Measurements from ENCODE around the gene SLC35F4.
"Not testable (repeated sequence)": the region's sequence is repeated elsewhere in the genome, so short reads cannot be mapped to it uniquely, and the experiment has no call there.

The SLC35F4 gene

GRCh38 chr14:57809808-57810207 lies 56.1 kb downstream of the SLC35F4 start:
- in situ Hi-C loops (cut with MboI; ENCODE audit: low sequenced_read_pairs): no loop called here

GRCh38 chr14:57797160-57797559 lies 68.7 kb downstream of the SLC35F4 start:
- in situ Hi-C loops (cut with MboI; ENCODE audit: low sequenced_read_pairs): no loop called here

DNA sequence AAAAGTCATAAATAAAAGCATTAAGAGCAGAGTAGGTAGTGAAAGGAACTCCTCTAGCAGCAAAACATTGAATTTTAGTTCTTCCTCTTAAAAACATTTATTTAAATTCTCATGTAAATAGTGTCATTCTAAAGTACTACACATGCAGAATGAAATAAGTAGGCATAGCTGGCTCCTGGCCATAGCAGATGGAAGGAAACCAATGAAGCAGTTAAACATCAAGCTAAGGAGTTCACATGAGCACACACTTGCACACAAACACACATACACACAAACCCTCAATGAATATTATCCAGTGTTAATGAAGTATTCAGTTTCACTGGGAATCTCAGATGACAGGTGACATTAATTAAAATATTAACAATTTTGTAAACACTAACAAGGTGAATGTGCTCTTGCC lies 69.3 kb downstream of the SLC35F4 start:
- in situ Hi-C loops (cut with MboI; ENCODE audit: low sequenced_read_pairs): no loop called here

- in situ Hi-C loops (cut with MboI; ENCODE audit: low sequenced_read_pairs): no loop called here
Observed at GRCh38 chr14:57785058-57785457, 80.8 kb downstream of the SLC35F4 start.

- in situ Hi-C loops (cut with MboI; ENCODE audit: low sequenced_read_pairs): no loop called here
Observed at GRCh38 chr14:57771801-57772200, 94.1 kb downstream of the SLC35F4 start.

GRCh38 chr14:57769863-57770523 lies 95.9 kb downstream of the SLC35F4 start:
- in situ Hi-C loops (cut with MboI; ENCODE audit: low sequenced_read_pairs): no loop called here

GRCh38 chr14:57761800-57762199 lies 104.1 kb downstream of the SLC35F4 start:
- in situ Hi-C loops (cut with MboI; ENCODE audit: low sequenced_read_pairs): no loop called here

DNA sequence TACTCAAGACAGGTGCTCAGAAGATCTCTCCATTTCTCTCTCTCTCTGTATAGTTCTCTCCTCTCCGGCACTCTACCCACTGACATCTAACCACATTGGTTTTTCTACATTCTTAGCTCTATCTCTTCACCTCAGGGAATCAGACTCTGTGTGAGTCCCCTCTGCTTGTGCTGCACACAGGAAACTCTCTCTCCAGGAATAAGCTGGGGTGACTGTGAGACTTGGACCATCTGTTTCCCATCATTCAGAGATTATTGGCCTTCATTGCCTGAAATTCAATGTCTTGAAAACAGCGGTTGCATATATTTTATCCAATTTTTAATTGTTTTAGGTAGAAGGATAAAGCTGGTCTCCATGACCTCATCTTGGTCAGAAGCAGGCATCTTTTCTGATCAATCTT lies 105.0 kb downstream of the SLC35F4 start:
- in situ Hi-C loops (cut with MboI; ENCODE audit: low sequenced_read_pairs): no loop called here

- in situ Hi-C loops (cut with MboI; ENCODE audit: low sequenced_read_pairs): no loop called here
Observed at GRCh38 chr14:57755018-57755521, 110.8 kb downstream of the SLC35F4 start.

DNA sequence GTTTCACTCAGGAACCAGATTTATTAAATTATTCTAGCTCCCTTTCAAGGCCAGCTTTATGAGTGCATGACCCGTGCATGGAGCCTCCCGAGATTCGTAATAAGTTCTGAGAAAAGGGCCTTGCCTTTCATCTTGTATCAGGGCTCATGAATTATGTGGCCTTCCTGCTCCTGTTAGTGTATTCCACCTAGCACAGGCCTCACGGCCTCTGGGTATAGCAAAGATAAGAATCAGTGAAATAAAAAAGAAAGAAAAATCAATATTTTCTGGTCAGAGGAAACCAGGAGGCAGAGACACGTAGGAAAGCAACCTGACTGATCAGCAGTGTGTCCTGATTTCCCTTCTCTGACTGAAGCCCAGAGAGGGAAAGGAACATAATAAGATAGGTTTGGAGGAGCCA lies 111.4 kb downstream of the SLC35F4 start:
- in situ Hi-C loops (cut with MboI; ENCODE audit: low sequenced_read_pairs): no loop called here

DNA sequence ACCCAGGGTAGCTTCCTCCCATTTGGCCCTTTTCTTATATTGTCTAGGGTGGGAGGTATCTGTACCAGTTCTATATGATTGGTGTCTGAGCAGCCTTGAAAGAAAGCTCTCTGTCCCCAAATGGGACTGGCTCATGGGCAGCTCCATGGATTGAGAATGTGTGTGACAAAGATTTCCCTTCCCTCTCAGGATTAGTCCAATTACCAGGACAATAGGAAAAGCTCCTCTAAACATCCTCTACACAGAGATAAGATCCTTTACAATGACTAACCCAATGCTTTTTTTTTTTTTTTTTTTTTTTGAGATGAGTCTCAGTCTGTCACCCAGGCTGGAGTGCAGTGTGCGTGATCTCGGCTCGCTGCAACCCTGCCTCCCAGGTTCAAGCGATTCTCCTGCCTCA lies 112.1 kb downstream of the SLC35F4 start:
- in situ Hi-C loops (cut with MboI; ENCODE audit: low sequenced_read_pairs): no loop called here

DNA sequence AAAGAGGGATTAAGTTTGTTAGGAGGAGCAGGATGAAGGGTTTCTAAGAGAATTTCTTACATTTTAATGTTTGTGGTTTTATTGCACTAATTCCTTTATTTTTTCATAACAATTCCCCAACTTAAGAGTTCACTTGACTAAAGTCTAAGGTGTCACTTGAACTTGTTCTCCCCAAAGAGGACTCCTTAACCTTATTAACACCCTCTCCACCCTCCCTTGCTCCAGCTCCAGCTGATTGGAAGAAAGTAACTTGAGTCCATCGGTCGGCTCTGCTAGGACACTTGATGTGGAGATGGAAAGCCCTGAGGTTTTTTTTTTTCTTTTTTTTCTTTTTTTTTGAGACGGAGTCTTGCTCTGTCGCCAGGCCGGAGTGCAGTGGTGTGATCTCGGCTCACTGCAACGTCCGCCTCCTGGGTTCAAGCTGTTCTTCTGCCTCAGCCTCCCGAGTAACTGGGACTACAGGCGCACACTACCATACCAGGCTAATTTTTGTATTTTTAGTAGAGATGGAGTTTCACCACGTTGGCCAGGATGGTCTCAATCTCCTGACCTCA lies 113.7 kb downstream of the SLC35F4 start:
- in situ Hi-C loops (cut with MboI; ENCODE audit: low sequenced_read_pairs): not testable (repeated sequence)

GRCh38 chr14:57751400-57751799 lies 114.5 kb downstream of the SLC35F4 start:
- in situ Hi-C loops (cut with MboI; ENCODE audit: low sequenced_read_pairs): no loop called here

- in situ Hi-C loops (cut with MboI; ENCODE audit: low sequenced_read_pairs): no loop called here
Observed at GRCh38 chr14:57749267-57749666, 116.6 kb downstream of the SLC35F4 start.

GRCh38 chr14:57748279-57748678 lies 117.6 kb downstream of the SLC35F4 start:
- in situ Hi-C loops (cut with MboI; ENCODE audit: low sequenced_read_pairs): no loop called here

DNA sequence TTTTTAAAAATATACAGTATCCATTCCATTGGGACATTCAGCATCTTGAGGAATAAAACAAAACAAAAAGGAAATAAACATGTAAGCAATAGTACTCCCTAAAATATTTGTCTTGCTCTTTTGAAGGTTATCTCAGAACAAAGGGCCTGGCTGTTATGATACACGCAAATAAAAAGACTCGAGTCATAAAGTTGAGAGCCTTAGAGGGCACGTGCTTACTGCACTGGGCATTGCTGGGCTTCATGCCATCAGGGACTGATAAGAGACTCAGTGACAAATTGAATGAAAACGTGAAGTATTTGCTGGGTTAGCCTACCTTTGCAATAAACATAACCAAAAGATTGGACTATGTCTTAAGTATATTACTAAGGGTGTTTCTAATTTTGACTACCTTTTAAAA lies 118.9 kb downstream of the SLC35F4 start:
- in situ Hi-C loops (cut with MboI; ENCODE audit: low sequenced_read_pairs): no loop called here

GRCh38 chr14:57746563-57746962 lies 119.3 kb downstream of the SLC35F4 start:
- in situ Hi-C loops (cut with MboI; ENCODE audit: low sequenced_read_pairs): no loop called here

- in situ Hi-C loops (cut with MboI; ENCODE audit: low sequenced_read_pairs): no loop called here
Observed at GRCh38 chr14:57739516-57739915, 126.4 kb downstream of the SLC35F4 start.

- in situ Hi-C loops (cut with MboI; ENCODE audit: low sequenced_read_pairs): no loop called here
Observed at GRCh38 chr14:57737598-57737997, 128.3 kb downstream of the SLC35F4 start.

DNA sequence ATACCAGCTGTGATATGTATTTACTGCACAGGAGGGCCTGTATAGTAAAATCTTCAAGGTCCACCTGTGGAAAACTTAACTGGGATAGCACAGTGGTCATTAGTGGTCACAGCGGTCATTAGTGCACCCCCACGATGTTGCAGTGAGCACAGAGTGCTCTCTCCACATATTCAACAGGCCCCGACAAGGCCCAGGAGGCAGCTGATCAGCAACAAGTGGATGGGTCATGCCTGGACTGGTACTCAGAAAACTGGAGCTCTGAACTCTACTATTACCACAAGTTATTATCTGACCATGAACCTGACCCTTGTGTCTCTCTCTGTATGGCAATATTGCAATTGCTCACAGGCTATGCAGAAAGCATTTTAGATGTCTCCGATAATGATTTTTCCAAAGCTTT lies 129.5 kb downstream of the SLC35F4 start:
- in situ Hi-C loops (cut with MboI; ENCODE audit: low sequenced_read_pairs): no loop called here

DNA sequence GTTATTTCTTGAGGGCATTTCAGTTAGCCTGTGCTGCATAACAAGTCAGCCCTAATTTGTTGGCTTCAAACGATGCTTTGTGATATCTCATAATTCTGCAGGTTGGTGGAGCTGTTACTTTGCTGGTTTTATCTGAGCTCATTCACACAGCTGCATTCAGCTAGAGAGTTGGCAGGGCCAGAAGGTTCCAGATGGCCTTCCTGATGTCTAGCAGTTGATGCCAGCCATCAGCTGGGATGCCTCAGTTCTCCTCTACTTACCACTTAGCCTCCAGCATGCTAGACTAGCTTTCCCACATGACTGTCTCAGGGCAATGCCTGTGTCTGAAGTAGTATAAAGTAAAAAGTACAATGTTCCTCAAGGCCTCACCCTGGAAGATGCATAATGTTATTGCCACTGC lies 130.6 kb downstream of the SLC35F4 start:
- in situ Hi-C loops (cut with MboI; ENCODE audit: low sequenced_read_pairs): no loop called here

GRCh38 chr14:57732463-57733285 lies 133.2 kb downstream of the SLC35F4 start:
- in situ Hi-C loops (cut with MboI; ENCODE audit: low sequenced_read_pairs): no loop called here

Measured in HL-60/S4 treated with phorbol 12-myristate 13-acetate at 8.2 ng/mL for 4 days and 3 days (cell line).